Left lobe of liver (tissue), 2 donors: ENCODE data around the gene NARS2. TPM values are rescaled to one million over a fixed set of nuclear protein-coding genes. Genes with fewer than 3 reads are reported as not detected.

Source experiments
- ATAC-seq: fragments of 200-7000 bp; cut with Tn5 transposase; one replicate; pipeline ENCODE4 v1.9.1; 2020; ENCODE audit warnings: mild to moderate bottlenecking, moderate library complexity
- DNase-seq: peaks from one replicate; pipeline ENCODE4 v3.0.0-alpha.2; 2020; ENCODE audit warnings: low spot score
- total RNA-seq: library from RNA; stranded (reverse); gene quantifications from one replicate; pipeline ENCODE4 v1.2.1, GENCODE V29; 2021
- donor health status: DM: no; HTN: no; CAD: no; lungs with moderate emphysema.
- donor health status: DM: no; HTN: yes; CAD: no.

The NARS2 gene
- total RNA-seq, 1 donor from 2014 or later: 13.4 TPM

GRCh38 chr11:78446210-78446609 is 128.5 kb downstream of the NARS2 start:
- no peak for DNase-seq
- no peak for ATAC-seq

GRCh38 chr11:78444726-78445125 is 129.9 kb downstream of the NARS2 start:
- ATAC-seq: no peak
- DNase-seq: no peak

- DNase-seq: no peak
- ATAC-seq: no peak
Observed at GRCh38 chr11:78441956-78442355, 132.7 kb downstream of the NARS2 start.

GRCh38 chr11:78438298-78438975 is 136.2 kb downstream of the NARS2 start:
- ATAC-seq: no peak

GRCh38 chr11:78432956-78433355 is 141.7 kb downstream of the NARS2 start:
- no peak for DNase-seq
- no peak for ATAC-seq

More at GRCh38 chr11:78438298-78438975, 136.2 kb downstream of the NARS2 start:
- DNase-seq: no peak

- DNase-seq (no peak), ATAC-seq (peak; percentile 55)
Observed at GRCh38 chr11:78432058-78432515, 142.6 kb downstream of the NARS2 start.

GRCh38 chr11:78429660-78430059 is 145.0 kb downstream of the NARS2 start:
- DNase-seq (no peak), ATAC-seq (no peak)

GRCh38 chr11:78429209-78429608 is 145.5 kb downstream of the NARS2 start:
- no peak for DNase-seq
- ATAC-seq: no peak

- DNase-seq: no peak
- ATAC-seq: no peak
Observed at GRCh38 chr11:78428773-78429172, 145.9 kb downstream of the NARS2 start.

- DNase-seq (no peak), ATAC-seq (no peak)
Observed at GRCh38 chr11:78428266-78428636, 146.4 kb downstream of the NARS2 start.

- no peak for ATAC-seq
- no peak for DNase-seq
Observed at GRCh38 chr11:78427615-78428265, 146.9 kb downstream of the NARS2 start.

GRCh38 chr11:78426845-78427244 is 147.8 kb downstream of the NARS2 start:
- ATAC-seq: no peak
- DNase-seq: no peak

GRCh38 chr11:78425399-78426070 is 149.1 kb downstream of the NARS2 start:
- ATAC-seq (no peak), DNase-seq (no peak)

- ATAC-seq: no peak
- DNase-seq: no peak
Observed at GRCh38 chr11:78424334-78425270, 150.1 kb downstream of the NARS2 start.

- ATAC-seq: no peak
- DNase-seq: no peak
Observed at GRCh38 chr11:78423241-78423640, 151.4 kb downstream of the NARS2 start.

GRCh38 chr11:78420796-78421209 is 153.9 kb downstream of the NARS2 start:
- DNase-seq: no peak
- no peak for ATAC-seq

GRCh38 chr11:78420255-78420764 is 154.4 kb downstream of the NARS2 start:
- ATAC-seq: peak; percentile 5
- peak; percentile 57 for DNase-seq

- DNase-seq (peak; percentile 58), ATAC-seq (peak; percentile 17)
Observed at GRCh38 chr11:78419327-78419726, 155.3 kb downstream of the NARS2 start.

- DNase-seq (no peak), ATAC-seq (no peak)
Observed at GRCh38 chr11:78418584-78419211, 156.0 kb downstream of the NARS2 start.
